ENCODE data around the gene PDIA2. TPM values are rescaled to one million over a fixed set of nuclear protein-coding genes. Genes with fewer than 3 reads are reported as not detected.
"Not testable (repeated sequence)": the region's sequence is repeated elsewhere in the genome, so short reads cannot be mapped to it uniquely, and the experiment has no call there.

PDIA2 gene
- polyA plus RNA-seq, 4 donors = 0.32 to 1.8 (median 0.84) TPM

DNA sequence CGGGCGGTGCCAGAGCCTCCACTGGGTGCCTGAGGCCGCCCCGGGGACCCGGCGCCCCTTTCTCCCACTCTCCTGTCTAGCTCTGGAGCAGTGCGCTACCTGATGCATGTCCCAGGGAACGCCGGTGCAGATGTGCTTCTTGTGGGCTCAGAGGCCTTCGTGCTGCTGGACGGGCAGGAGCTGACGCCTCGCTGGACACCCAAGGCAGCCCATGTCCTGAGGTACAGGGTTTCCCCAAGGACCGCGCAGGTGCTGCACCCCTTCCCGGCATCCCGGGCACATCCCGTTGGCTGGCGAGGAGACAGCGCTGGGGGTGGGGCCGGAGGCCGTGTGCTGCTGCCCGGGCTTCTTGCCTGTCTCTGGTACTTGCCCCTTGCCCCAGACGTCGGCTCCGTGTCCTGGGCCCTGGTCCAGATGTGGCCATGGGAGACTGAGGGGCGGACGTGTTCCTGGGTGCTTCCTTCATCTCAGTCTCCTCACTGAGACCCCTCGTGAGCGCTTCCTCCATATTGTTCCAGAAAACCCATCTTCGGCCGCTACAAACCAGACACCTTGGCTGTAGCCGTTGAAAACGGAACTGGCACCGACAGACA is 19.7 kb upstream of the PDIA2 start:
- no peak for DNase-seq (ENCODE audit: low read depth in 4 of 4, low spot score in 3 of 4)

DNA sequence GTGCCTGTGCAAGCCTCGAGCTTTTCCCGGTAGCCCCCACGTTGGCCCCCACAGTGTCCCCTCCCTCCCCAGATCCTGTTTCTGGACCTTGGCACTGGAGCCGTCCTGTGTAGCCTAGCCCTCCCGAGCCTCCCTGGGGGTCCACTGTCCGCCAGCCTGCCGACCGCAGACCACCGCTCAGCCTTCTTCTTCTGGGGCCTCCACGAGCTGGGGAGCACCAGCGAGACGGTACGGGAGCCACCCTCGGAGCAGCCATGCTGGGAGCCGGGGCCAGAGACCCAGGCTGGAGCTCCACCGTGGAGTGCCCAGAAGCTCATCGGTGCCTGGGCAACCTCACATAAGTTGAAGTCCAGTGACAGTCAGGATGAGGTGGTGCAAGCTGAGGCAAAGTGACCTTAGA is 19.0 kb upstream of the PDIA2 start:
- no peak for DNase-seq (ENCODE audit: low read depth in 4 of 4, low spot score in 3 of 4)

DNA sequence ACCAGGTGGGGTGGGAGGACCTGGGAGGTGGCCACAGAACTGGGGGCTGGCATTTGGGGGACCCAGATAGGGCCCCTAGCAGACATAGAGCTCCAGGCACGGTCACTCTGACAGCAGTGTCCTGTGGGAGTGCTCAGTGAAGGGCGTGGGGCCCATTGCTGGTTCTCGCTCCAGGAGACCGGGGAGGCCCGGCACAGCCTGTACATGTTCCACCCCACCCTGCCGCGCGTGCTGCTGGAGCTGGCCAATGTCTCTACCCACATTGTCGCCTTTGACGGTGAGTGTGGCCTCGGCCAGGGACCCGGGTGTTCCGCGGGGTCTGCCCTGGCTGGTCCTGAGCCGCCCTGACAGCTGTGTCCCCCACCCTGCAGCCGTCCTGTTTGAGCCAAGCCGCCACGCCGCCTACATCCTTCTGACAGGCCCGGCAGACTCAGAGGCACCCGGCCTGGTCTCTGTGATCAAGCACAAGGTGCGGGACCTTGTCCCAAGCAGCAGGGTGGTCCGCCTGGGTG is 18.5 kb upstream of the PDIA2 start:
- DNase-seq (ENCODE audit: low read depth in 4 of 4, low spot score in 3 of 4) = no peak

DNA sequence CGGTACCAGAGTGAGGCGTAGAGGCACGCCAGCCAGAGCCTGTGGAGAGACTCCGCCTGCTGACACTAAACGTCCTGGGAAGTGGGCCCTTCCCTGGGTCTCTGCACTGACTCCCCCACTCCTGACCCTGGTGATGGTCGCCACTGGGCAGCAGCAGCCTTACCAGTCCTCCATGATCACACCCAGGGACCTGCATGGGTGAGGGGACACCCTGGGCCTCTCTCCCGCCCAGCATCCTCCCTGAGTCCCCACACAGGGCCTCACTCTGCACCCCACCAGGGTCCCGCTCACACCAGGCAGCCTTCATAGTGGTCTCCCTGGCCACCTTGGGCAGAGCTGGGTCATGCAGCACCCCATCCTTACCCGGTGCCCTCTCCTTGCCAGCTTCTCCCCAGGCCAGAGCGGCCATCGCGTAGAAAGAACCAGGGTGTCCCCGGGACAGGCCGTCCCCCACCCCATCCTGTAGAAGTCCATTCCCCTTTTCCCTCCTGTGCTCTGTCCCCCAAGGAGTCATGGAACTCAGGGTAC is 17.9 kb upstream of the PDIA2 start:
- DNase-seq (ENCODE audit: low read depth in 4 of 4, low spot score in 3 of 4) = no peak

DNA sequence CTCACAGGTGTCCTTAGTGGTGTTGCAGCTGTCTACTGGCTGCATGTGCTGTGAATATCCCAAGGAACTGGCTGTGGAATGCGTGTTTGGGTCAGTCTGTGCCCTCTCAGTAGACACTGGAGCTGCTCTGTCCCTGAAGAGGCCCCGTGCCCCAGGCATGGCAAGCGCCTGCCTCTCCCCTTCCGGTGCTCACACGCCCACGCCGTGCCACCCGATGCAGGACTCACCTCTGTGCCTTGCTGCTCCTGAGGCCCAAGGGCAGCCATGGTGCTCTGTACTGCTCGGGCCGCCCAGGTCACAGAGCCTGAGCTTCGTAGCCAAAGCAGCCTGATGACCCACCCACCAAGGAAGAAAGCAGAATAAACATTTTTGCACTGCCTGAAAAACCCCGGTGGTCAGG is 17.3 kb upstream of the PDIA2 start:
- no peak for DNase-seq (ENCODE audit: low read depth in 4 of 4, low spot score in 3 of 4)

DNA sequence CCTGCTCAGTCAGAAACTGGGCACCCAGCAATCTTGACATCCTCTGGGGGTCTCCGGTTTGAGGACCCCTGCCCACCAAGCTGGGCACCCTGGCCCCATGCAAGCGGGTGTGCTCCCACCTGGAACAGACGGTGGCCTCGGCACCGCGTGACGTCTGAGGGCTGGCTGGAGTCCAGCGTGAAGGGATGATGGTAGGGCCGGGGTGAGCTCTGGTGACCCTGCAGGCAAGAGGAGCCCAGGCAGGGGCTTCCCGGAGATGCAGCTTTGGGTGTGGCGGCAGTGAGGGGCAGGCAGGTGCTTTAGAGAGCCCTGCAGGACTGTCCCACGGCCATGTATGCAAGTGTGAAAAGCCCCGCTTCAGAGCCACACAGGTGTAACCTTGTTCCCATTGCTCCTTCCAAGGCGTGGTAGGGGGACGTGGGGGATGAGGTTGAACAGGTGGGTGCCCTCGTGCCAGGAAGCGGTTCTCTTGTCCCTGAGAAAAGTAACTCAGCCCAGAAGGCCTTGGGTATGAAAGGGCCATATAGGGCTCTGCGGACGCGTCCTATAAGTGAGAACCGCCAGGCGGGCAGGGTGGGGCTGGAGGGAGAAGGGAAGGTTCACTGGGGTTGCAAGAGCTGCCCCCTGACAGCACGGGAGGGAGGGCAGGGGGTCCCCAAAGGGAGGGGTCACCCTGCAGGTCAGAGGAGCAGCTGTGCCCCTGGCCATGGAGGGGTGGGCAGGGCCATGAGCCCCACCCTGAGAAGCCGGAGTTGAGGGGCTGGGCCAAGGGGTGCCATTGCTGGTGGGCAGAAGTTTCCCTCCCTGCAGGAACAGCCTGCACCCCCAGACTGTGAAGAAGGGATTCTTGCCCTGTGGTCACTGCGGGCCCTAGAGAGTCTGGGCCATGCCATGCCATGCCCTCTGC is 16.5 kb upstream of the PDIA2 start:
- no peak for DNase-seq (ENCODE audit: low read depth in 4 of 4, low spot score in 3 of 4)

DNA sequence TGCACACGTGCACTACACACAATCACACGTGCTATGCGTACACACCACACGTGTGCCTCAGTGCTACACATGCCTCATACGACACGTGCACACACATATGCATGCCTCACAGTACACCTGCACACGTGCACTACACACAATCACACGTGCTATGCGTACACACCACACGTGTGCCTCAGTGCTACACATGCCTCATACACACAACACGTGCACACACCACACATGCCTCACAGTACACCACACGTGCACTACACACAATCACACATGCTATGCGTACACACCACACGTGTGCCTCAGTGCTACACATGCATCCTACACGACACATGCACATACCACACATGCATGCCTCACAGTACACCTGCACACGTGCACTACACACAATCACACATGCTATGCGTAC is 15.4 kb upstream of the PDIA2 start:
- DNase-seq (ENCODE audit: low read depth in 4 of 4, low spot score in 3 of 4) = not testable (repeated sequence)

DNA sequence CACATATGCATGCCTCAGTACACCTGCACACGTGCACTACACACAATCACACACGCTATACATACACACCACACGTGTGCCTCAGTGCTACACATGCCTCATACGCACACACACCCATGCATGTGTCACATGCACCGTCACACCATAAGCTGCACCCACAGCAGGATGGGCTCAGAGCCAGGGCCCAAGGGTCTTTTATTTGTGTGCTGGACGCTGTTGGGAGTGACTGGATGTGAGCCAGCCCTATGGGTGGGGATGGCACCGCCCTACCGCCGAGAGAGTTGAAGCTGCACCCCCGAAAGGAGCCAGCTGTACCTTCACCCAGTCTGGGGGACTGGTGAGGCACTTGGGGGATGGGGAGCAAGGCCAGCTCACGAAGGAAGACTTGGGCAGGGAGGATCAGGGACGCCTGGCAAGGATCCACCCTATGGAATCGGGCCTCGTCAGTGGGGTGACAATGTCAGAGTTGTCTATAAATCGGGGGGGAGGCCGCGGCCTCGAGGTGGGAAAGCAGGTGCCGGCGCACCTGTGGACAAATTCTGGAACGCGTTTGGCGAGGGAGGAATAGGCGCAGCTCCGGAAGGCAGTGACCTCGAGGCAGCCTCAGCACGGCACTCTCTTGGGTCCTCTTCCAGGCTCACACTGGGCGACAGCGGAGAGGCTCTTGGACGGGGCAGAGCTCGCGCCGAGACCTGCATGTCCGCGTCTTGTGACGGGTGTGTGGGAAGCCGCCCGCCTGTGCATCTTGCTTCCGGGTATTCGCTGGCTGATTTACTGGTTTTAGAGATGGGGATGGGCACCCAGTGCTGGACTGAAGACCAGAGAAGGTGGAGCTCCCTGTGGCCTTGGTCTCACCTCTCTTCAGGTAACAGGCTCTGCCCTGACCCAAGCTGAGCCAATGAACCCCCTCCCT is 14.6 kb upstream of the PDIA2 start:
- DNase-seq (ENCODE audit: low read depth in 4 of 4, low spot score in 3 of 4) = no peak

DNA sequence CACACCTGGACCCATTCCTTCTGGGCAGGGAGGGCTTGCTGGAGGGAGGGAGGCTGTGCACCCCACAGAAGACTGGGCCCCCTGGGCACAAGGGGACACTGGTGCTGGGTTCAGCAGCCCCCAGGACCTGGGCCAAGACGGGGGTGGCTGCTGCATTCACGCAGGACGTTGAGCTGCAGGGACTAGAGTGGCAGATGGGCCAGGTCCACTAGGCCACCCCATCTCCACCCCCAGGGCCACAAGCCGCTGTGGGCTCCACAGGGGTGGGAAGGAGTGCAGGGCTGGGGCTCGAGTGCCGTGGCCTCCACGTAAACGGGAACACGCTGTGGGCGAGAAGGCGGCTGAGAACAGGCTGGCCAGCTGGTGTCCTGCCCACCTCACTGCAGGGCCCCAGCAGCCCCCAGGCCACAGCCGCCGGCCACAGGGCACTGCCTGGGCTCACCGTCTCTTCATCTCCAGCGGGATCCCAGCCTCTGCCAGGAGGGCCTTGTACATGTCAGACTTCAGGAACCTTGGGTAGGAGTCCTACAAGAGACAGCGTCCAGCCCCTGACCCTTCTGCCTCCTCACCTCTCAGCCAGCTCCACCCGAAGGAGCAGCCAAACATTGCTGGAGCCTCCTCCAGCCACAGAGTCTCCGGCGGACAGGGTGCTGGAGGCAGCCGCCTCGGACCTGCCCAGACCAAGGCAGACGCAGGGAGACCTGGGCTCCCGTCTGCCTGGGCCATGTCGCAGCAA is 13.7 kb upstream of the PDIA2 start:
- DNase-seq (ENCODE audit: low read depth in 4 of 4, low spot score in 3 of 4) = no peak

DNA sequence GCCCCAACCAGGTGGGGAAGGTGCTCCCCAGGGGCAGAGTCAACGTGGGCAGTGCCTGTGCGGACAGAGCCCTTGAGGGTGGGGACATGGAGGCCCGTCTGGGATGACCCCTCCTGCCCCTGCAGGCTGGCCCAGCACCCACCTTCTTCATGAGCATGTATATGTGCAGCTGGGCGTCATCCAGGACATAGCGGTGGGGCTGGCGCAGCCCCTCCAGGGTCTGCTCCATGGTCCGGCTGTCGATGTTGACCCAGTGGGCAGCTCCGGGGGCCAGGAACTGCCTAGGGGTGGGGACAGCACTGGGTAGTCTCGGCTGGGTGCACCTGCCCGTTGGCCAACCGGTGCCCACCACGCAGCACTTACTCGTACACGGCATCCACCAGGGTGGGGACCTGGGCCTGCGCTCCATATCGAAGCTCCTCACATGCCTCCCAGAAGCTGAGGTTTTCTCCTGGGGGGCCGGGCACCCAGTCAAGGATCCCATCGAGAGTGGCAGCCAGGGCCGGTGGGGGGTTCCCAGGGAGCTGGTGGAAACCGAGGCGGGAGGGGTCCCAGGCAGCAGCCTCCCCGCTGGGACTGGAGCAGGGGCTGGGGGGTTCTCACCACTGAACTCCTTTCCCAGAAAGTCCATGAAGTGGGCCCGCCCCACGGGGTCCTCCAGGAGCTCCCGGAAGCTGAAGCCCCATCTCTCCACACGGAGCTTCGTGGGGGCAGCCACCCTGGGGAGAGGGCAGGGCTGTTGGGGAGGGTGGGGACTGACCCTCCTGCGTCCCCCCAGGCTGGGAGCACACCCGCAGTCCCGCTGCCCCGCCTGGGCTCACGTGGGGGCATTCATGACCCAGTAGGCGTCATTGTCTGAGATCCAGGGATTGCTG is 12.3 kb upstream of the PDIA2 start:
- DNase-seq (ENCODE audit: low read depth in 4 of 4, low spot score in 3 of 4) = no peak

DNA sequence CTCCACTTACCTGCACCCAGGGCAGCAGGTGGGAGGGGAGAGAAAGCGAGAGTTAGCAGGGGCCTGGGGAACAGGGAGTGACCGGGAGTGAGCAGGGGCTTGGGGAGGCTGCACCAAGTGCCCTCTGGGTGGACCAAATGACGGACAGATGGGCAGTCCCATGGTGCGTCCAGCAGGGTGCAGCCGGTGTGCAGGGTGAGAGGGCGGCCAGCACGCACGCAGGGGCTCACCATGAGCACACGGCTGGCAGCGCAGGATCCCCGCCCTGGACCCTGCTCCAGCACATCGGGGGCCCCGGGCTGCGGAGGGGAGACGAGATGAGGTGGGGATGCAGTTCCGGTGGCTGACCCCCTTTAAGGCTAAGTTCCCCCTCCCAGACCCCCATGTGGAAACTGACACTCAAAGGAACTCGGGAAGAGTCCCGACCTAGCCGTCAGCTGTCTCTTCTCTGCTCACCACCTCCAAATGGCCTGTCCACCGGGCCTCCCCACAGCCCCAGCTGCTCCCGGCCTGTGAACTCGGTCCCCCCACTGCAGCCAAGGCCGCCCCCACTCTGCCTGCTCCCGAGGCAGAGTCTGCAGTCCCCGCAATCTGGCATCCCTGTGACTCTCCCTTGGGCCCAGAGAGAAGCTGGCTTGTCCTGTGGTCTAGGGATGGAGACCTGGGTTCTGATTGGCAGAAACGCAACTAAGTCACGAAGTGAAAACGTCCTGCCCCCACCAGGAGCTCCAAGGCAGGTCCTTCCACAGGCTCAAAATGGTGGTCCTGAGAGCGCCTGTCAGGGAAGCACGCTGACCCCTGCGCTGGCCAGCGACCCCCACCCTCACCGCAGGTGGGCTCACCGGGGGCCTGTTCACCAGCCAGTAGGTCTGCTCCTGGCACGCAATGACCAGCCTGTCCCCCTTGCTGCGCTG is 10.1 kb upstream of the PDIA2 start:
- DNase-seq (ENCODE audit: low read depth in 4 of 4, low spot score in 3 of 4) = no peak

DNA sequence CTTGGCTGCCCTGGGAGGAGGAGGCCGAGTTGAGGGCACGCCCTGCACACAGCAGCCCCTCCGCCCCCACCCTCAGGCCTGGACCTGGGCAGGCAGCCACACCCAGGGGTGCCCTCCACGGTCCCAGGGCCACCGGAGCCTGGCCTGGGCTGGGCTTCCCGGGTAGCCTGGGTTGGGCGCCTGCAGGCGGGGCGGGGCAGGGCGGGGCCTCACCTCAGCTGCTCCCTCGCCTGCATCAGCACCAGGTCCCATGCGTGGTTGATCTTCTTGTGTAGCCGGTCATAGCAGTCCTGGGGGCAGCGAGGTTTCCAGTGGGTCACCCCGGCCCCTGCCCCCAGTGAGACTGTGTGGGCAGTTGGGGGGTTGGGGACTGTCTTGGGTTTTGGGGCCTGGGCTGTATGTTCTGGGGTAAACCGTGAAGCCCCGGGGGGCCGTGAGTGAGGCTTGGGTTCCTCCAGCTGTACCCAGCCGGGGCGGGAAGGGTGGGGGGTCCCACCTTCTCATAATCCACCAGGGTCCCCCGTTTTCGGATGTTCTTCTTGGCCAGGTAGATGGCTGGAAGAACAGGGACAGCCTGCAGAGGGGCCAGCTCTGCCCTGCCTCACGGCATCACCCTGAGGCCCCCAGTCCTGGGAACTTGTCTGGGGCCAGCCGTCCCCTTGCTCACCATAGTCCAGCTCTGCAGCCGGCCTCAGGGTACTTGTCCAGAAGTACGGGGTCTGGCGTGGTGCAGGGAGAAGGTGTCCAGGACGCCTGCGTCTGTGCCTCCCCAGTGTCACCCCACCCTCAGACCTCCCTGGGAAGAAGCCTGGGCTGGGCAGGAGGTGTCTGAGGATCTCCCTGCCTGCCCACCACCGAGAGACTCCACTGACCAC is 9.2 kb upstream of the PDIA2 start:
- DNase-seq (ENCODE audit: low read depth in 4 of 4, low spot score in 3 of 4) = no peak

DNA sequence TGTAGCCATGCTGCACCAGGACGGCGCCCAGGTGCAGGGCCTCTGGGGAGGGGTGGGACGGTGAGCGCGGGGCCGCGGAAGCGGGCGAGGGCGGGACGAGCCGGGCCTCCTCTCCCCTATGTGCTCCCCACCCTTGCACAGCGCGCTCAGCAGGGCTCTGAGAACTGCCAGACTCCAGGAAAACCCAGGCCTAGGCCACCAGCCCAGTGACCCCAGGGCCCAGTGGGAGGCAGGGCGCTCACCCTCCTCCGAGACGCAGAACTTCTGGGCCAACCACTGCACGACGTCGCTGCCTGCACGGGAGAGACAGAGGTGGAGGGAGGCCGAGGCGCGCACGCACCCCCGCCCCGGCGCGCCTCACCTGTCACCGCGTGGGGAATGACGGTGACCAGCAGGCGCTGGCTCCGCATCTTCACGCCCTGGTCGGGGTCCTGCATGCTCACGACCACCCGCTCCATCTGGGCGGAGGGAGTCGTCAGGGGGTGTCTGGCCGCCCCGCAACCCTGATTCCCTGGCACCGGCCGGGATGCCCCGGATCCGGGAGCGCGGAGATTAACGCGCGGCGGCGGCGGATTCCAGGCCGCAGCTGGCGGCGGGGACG is 7.8 kb upstream of the PDIA2 start:
- DNase-seq (ENCODE audit: low read depth in 4 of 4, low spot score in 3 of 4) = no peak

DNA sequence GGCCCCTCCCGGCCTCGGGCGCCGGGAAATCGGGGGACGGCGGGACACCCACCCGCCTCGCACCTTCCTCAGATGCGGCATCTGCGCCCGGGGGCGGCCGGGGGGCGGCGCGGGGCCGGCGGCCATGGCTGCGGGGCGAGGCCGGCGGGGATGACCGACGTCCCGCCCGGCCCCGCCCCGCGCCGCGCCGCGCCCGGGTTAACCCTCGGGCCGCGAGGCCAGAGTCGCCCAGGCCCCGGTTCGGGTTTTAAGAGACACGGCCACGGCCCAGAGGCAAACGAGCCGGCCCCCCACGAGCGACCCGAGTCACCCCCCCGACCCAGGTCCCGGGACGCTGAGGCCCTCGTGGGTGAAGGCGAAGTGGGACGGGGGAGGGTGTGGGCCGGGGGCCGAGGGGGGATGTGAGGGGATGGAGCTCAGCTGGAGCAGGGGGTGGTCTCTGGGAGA is 7.2 kb upstream of the PDIA2 start, which contains the start of gene RGS11:
RGS11 (minus strand) TSS at position 159 of the 447 bp plus-strand sequence; CDS start at position 126, 33 bp downstream.
- DNase-seq (ENCODE audit: low read depth in 4 of 4, low spot score in 3 of 4) = no peak

DNA sequence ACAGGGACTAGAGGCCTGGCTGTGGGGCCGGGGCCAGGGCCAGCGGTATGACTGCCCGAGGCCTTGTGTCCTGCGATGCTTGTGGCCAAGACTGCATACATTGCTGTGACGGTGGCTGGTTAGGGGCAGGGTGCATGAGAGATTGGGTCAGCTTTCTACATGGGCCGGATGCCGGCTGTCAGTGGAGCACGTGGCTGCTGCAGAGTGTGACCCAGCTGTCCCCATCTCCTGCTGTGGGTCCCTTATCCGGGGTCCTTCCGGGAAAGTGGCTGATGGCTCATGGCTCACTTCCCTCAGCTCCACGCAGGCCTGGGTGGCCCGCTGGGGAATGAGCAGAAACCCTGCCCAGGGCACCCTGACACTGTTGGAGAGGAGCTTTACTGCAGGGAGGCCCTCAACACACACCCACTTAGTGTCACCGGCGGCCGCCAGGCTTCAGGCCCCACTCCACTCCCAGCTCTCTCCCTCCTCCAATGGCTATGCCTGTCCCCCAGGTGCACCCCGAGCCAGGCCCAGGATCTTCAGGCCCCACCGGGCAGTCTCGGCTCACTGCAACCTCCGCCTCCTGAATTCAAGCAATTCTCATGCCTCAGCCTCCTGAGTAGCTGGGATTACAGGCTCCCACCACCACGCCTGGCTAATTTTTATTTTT is 6.4 kb upstream of the PDIA2 start:
- no peak for DNase-seq (ENCODE audit: low read depth in 4 of 4, low spot score in 3 of 4)

DNA sequence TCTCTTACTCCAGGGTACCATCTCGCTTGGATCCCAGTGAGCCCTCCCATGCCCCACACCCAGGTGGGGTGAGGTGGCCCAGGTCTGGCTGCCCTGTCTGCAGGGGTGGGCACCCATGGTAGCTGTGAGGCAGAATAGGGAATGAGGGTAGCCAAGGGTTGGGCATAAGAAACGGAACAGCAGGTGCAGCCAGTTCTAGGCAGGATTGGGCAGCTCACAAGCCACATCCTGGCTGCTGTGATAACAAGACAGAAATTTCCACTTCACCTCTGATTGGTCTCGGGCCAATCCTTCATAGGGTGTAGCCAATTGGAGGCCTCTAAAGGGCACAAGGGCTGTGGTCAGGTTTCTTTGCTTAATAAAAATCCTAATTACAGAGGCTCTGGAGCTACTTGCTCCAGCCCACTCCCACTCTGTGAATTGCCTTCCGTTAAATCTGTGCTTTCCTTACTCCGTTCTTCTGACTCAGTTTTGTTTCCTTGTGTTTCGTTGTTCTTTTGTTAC is 4.0 kb upstream of the PDIA2 start:
- DNase-seq (ENCODE audit: low read depth in 4 of 4, low spot score in 3 of 4) = no peak

Measured in left renal pelvis (tissue), 4 donors.